ENCODE results near the gene PDE8A. TPM values are rescaled to one million over a fixed set of nuclear protein-coding genes. Genes with fewer than 3 reads are reported as not detected.
A peak's percentile ranks its signal among the peaks of the same experiment; 100 is the strongest.
"Not testable (repeated sequence)": the region's sequence is repeated elsewhere in the genome, so short reads cannot be mapped to it uniquely, and the experiment has no call there.

Gene PDE8A
- total RNA-seq, 4 donors from 2014 or later: 14.0 to 28.6 (median 22.2) TPM

DNA sequence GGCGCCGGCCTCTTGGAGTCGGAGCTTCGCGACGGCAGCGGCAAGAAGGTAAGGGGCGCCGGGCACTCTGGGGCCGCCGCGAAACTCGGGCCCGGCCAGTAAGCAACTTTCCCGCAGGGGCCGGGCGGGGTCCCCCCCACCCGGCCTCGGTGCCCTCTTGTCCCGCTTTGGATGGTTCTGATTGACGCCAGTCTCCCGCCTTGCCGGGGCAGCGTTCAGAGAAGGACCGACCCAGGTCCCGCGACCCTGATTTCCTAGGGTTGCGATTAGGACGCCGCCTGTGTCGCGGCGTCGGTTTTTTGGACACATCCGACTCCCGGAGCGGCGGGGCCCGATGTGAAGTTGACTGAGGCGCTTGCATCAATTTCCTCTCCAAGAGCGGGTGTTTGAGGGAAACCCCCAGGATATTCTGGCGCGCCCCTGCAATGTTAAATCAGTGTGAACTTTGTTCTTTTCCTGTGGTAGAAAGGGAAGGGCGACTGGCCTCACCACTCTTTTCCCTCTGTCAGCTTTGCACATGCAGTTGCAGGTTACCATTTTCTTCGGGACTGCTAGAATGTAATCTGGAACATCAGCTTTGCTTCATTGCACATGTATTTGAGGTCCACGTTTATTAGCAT is 755 bp downstream of the PDE8A start:
- Histone ChIP-seq H3K9me3 (no peaks in the 10 kb centered on the region), H3K36me3 (no peaks in the 10 kb centered on the region), H3K27me3 (no peaks in the 10 kb centered on the region), H3K4me1 (peaks cover 0 to 53% (median 12%) of the 10 kb centered on the region in 3 donors), H3K4me3 (peak overlapping the region; percentile 67 to 95 (median 88)), H3K27ac (peak overlapping the region; percentile 86 to 97 (median 96))
- DNase-seq: no peak
- intact Hi-C loops (cut with DNase I): no loop called here
- TF ChIP-seq POLR2A (IDR thresholded peaks at IDR 0.05): no peak
- TF ChIP-seq, protein P1, sequence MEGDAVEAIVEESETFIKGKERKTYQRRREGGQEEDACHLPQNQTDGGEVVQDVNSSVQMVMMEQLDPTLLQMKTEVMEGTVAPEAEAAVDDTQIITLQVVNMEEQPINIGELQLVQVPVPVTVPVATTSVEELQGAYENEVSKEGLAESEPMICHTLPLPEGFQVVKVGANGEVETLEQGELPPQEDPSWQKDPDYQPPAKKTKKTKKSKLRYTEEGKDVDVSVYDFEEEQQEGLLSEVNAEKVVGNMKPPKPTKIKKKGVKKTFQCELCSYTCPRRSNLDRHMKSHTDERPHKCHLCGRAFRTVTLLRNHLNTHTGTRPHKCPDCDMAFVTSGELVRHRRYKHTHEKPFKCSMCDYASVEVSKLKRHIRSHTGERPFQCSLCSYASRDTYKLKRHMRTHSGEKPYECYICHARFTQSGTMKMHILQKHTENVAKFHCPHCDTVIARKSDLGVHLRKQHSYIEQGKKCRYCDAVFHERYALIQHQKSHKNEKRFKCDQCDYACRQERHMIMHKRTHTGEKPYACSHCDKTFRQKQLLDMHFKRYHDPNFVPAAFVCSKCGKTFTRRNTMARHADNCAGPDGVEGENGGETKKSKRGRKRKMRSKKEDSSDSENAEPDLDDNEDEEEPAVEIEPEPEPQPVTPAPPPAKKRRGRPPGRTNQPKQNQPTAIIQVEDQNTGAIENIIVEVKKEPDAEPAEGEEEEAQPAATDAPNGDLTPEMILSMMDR (IDR thresholded peaks at IDR 0.05): no peak
- 3 to 8% methylated on average over 7 to 15 of the region's 46 CpGs for WGBS, 2 donors

DNA sequence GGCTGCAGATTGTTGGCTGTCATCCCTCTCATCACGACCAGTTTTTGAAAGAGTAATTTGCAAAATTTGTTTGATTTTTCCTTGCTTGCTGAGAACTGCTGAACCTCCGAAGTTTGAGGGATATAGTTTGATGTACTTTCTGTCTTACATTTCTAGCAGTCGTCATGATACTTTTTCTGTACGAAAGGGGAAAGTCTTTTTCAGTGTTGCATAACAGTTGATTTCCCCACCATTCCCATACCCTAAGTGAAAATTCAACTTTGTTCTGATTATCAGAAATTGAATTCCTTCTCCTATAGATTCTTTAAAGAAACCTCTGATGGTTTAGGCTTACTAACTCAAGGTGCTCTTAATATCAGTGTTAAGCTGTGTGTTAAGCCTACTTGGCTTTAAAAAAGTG is 1.6 kb downstream of the PDE8A start:
- peaks cover 0 to 54% (median 12%) of the 10 kb centered on the region in 3 donors for H3K4me1 ChIP-seq
- peak overlapping the region in 2 of 4 donors; percentile 97 for H3K27ac ChIP-seq
- peak overlapping the region; percentile 67 to 95 (median 88) for H3K4me3 ChIP-seq
- H3K27me3 ChIP-seq: no peaks in the 10 kb centered on the region
- no peaks in the 10 kb centered on the region for H3K9me3 ChIP-seq
- intact Hi-C loops (cut with DNase I): no loop called here
- DNase-seq: no peak
- TF ChIP-seq, protein P1 (IDR thresholded peaks at IDR 0.05): no peak
- no peak for TF ChIP-seq POLR2A (IDR thresholded peaks at IDR 0.05)
- 31 to 40% methylated on average over 4 of the region's 4 CpGs for WGBS, 2 donors
- H3K36me3 ChIP-seq: no peaks in the 10 kb centered on the region

DNA sequence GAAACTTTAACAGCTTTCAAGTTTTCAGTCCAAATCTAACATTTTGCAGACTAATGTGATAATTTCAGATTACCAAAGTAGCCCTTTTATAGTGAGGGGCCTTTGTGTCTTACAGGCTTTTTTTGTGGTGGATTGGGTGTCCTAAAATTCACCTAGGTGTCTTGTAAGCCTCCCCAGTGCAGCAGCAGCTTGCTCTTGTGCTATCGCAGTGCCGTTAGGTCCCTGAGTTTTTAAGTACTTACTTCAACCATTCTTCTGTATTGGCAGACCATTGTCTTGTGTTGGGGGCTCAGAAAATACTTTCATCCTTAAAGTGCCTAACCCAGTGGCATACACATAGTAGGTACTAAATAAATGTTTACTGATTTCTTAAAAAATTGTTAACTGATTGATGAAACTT is 2.1 kb downstream of the PDE8A start:
- intact Hi-C loops (cut with DNase I): no loop called here
- no peak overlapping the region for H3K27ac ChIP-seq

DNA sequence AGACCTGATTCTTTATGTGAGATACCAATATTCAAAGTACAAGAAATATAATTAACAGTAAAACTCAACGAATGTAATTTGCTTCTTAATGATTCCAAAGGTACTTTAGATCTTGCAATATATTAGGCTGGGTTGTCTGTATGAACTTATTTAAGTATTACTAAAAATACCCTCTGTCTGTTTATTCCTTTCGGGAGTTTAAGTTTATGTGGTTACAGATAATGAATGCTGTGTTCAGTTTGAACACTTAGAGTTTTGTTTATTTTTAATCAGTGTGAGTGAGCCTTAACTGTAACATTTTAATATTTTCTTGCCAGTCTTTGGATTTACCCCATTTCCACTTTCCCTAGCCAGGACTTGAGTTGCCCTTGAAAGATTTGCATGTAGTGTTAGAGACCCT is 3.5 kb downstream of the PDE8A start:
- no peaks in the 10 kb centered on the region for H3K27me3 ChIP-seq
- no peaks in the 10 kb centered on the region for H3K36me3 ChIP-seq
- TF ChIP-seq POLR2A (IDR thresholded peaks at IDR 0.05): no peak
- TF ChIP-seq, protein P1 (IDR thresholded peaks at IDR 0.05): no peak
- peaks cover 10 to 59% (median 16%) of the 10 kb centered on the region in 3 donors for H3K4me1 ChIP-seq
- H3K27ac ChIP-seq: no peak overlapping the region
- DNase-seq: no peak
- H3K4me3 ChIP-seq: no peak overlapping the region
- intact Hi-C loops (cut with DNase I): no loop called here
- 70 to 74% methylated on average over 2 of the region's 2 CpGs for WGBS, 2 donors
- no peaks in the 10 kb centered on the region for H3K9me3 ChIP-seq

More for the DNA sequence above, 2.1 kb downstream of the PDE8A start:
- Histone ChIP-seq H3K4me3 (peak overlapping the region in 2 of 4 donors; percentile 93 to 95), H3K27me3 (no peaks in the 10 kb centered on the region), H3K36me3 (no peaks in the 10 kb centered on the region), H3K9me3 (no peaks in the 10 kb centered on the region), H3K4me1 (peaks cover 2 to 58% (median 12%) of the 10 kb centered on the region in 3 donors)
- TF ChIP-seq POLR2A (IDR thresholded peaks at IDR 0.05): no peak
- TF ChIP-seq, protein P1 (IDR thresholded peaks at IDR 0.05): no peak
- 76 to 85% methylated on average over 2 of the region's 2 CpGs for WGBS, 2 donors
- no peak for DNase-seq

DNA sequence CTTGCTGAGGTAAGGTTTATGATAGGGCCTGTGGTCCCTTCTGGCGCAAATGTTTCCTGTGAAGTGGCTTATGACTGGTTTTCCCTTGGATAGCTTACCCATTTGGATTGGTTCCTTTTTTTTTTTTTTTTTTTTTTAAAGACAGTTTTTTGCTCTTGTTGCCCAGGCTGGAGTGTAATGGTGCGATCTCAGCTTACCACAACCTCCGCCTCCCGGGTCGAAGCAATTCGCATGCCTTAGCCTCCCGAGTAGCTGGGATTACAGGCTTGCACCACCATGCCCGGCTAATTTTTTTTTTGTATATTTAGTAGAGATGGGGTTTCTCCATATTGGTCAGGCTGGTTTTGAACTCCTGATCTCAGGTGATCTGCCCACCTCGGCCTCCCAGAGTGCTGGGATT is 5.7 kb downstream of the PDE8A start:
- H3K4me3 ChIP-seq; H3K36me3 ChIP-seq; intact Hi-C loops (cut with DNase I); H3K27me3 ChIP-seq; H3K27ac ChIP-seq; H3K9me3 ChIP-seq; DNase-seq: not testable (repeated sequence)
- H3K4me1 ChIP-seq: peaks cover 10 to 70% (median 25%) of the 10 kb centered on the region in 3 donors
- WGBS, 2 donors: 76 to 96% methylated on average over 2 to 9 of the region's 9 CpGs
